Esophagus muscularis mucosa (tissue), 3 donors: ENCODE measurements around the gene UROC1.

Experiments
- POLR2A ChIP-seq: fragments of 450-650 bp; IDR thresholded peaks from one replicate; pipeline ENCODE4 v1.6.1; 2017; ENCODE audit warnings: antibody characterized with exemption, moderate library complexity, mild to moderate bottlenecking, low read depth
- TF ChIP-seq, protein P1 (sequence below), 3 experiments: fragments of 200-600 bp in 2 of 3; fragments of 450-650 bp in 1 of 3; sonication (generic) in 2 of 3; IDR thresholded peaks; one replicate each; pipeline ENCODE4 v1.5.1; 2017 to 2019; ENCODE audit warnings: antibody characterized with exemption in 3 of 3, mild to moderate bottlenecking in 2 of 3, moderate library complexity in 1 of 3

DNA sequence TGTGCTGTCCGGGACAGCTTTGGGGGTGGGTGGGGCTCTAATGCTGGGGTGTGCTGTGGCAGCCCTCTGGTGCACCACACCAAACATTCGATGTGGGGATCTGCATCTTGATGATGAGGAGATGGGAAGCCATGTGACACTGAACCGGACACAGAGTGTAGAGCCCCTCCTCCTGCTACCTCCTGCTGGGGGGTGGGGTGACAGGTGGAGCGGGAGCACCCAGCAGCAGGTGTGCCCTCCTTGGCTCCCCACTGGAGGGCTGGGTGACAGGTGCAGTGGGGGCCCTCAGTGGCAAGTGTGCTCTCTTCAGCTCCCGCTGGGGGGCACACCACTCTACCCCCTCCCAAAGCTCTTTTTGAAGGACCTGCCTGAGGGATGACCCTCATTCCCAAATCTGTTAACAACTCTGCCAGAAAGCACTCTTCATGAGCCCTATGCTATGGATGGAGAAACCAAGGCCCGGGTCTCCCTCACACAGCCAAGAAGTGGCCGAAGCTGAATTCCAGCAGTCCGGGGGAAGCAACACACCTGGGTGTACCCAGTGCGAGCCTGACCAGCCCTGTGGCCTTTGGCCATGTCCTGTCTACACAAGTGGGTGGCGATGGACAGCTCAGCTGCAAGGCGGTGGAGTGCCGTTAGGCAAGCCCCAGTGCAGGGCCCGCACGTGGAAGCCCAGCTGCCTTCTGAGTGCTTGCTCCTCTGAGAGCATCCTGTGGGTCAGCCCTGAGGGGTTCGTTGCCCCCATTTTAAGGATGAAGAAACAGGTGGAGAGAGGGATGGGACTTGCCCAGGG lies 609 bp upstream of the UROC1 start:
- TF ChIP-seq, protein P1, sequence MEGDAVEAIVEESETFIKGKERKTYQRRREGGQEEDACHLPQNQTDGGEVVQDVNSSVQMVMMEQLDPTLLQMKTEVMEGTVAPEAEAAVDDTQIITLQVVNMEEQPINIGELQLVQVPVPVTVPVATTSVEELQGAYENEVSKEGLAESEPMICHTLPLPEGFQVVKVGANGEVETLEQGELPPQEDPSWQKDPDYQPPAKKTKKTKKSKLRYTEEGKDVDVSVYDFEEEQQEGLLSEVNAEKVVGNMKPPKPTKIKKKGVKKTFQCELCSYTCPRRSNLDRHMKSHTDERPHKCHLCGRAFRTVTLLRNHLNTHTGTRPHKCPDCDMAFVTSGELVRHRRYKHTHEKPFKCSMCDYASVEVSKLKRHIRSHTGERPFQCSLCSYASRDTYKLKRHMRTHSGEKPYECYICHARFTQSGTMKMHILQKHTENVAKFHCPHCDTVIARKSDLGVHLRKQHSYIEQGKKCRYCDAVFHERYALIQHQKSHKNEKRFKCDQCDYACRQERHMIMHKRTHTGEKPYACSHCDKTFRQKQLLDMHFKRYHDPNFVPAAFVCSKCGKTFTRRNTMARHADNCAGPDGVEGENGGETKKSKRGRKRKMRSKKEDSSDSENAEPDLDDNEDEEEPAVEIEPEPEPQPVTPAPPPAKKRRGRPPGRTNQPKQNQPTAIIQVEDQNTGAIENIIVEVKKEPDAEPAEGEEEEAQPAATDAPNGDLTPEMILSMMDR (IDR thresholded peaks at IDR 0.05): no peak
- no peak for TF ChIP-seq POLR2A
